Panc1 (cell line): ENCODE results near the gene TRPC4AP. TPM values are rescaled to one million over a fixed set of nuclear protein-coding genes. Genes with fewer than 3 reads are reported as not detected.

Experiments used
- ATAC-seq: fragments of 200-7000 bp; cut with Tn5 transposase; 2 replicates; pipeline ENCODE4 v1.9.1; 2020; ENCODE audit warnings: mild to moderate bottlenecking, moderate library complexity
- BruUV-seq: library from RNA; stranded (reverse); fragments of 400-500 nt; replicated peaks from 2 replicates; lab custom pipeline; 2021; lab: Mats Ljungman, UMichigan
- CTCF ChIA-PET: fragments of 300-600 bp; sonication (Branson Sonifier 250); formaldehyde crosslinking; loops from one replicate; lab custom pipeline; 2022; ENCODE audit warnings: antibody characterized with exemption; lab: Charles Lee
- POLR2A ChIA-PET: fragments of 300-600 bp; sonication (Branson Sonifier 250); formaldehyde crosslinking; loops from one replicate; lab custom pipeline; 2022; ENCODE audit warnings: antibody characterized with exemption; lab: Charles Lee
- DNase-seq: peaks from one replicate; pipeline ENCODE4 v3.0.0-alpha.2; 2010; ENCODE audit warnings: low read depth, low spot score
- H3K27ac ChIP-seq: 2 replicates; pipeline ENCODE4 v1.5.1; 2011; ENCODE audit warnings: mild to moderate bottlenecking, low read length, inconsistent platforms
- H3K27me3 ChIP-seq: fragments of 200-500 bp; sonication (Bioruptor generic); 2 replicates; pipeline ENCODE4 v1.6.0; 2014; ENCODE audit warnings: low read length, inconsistent platforms; ENCODE audit not compliant: control insufficient read depth, insufficient read depth
- H3K36me3 ChIP-seq: fragments of 200-500 bp; sonication (Bioruptor generic); 2 replicates; pipeline ENCODE4 v1.5.1; 2014; ENCODE audit warnings: inconsistent platforms, mild to moderate bottlenecking, low read length, moderate library complexity; ENCODE audit not compliant: control insufficient read depth, insufficient read depth
- H3K4me1 ChIP-seq: 2 replicates; pipeline ENCODE4 v1.5.1; 2011; ENCODE audit warnings: inconsistent platforms, mild to moderate bottlenecking, low read length, moderate library complexity; ENCODE audit not compliant: control insufficient read depth, insufficient read depth
- H3K4me3 ChIP-seq, 2 experiments: 2 replicates each; pipeline ENCODE4 v1.5.1; 2011 to 2012; ENCODE audit warnings: low read depth in 2 of 2, low read length in 2 of 2, mild to moderate bottlenecking in 2 of 2, inconsistent platforms in 1 of 2, moderate library complexity in 1 of 2
- H3K9me3 ChIP-seq: fragments of 200-500 bp; sonication (Bioruptor generic); 2 replicates; pipeline ENCODE4 v1.5.1; 2014; ENCODE audit warnings: low read depth, mild to moderate bottlenecking, inconsistent platforms, low read length, moderate library complexity; ENCODE audit not compliant: control insufficient read depth, insufficient read depth
- POLR2AphosphoS5 ChIP-seq: IDR thresholded peaks from 2 replicates; pipeline ENCODE4 v1.6.1; 2012; ENCODE audit warnings: mild to moderate bottlenecking, low read depth, low read length, moderate library complexity
- SIN3A ChIP-seq: IDR thresholded peaks from 2 replicates; pipeline ENCODE4 v1.6.1; 2012; ENCODE audit warnings: low read depth, mild to moderate bottlenecking, low read length, moderate library complexity, borderline replicate concordance; ENCODE audit not compliant: insufficient read depth
- TCF7L2 ChIP-seq: IDR thresholded peaks from 2 replicates; pipeline ENCODE4 v1.6.1; 2011; ENCODE audit warnings: mild to moderate bottlenecking, low read depth, low read length, inconsistent platforms
- in situ Hi-C: cut with HindIII; loops from 2 replicates; pipeline ENCODE4 v1.10.0; 2016; ENCODE audit warnings: low sequenced_read_pairs, low pct_unique_long_range_greater_than_20kb
- intact Hi-C: fragments of 100-400 bp; cut with micrococcal nuclease; formaldehyde crosslinking; loops from one replicate; pipeline ENCODE4 v1.10.0; 2022; ENCODE audit not compliant: unreplicated experiment
- total RNA-seq: library from RNA; stranded (reverse); gene quantifications from one replicate; pipeline ENCODE4 v1.2.1, GENCODE V29; 2021; ENCODE audit not compliant: unreplicated experiment
- TF ChIP-seq, protein P1 (sequence below), 2 experiments: IDR thresholded peaks; 2 replicates each; pipeline ENCODE4 v1.6.1; 2011 to 2012; ENCODE audit warnings: low read depth in 2 of 2, control low read depth in 1 of 2, low read length in 1 of 2, mild to moderate bottlenecking in 1 of 2, moderate library complexity in 1 of 2; ENCODE audit not compliant: insufficient read depth in 1 of 2
- TF ChIP-seq, protein P2 (sequence below): fragments of 450-650 bp; IDR thresholded peaks from 2 replicates; pipeline ENCODE4 v1.5.1; 2017; ENCODE audit warnings: mild to moderate bottlenecking

The TRPC4AP gene
- total RNA-seq, 1 experiment from 2014 or later, result 48.4 TPM

DNA sequence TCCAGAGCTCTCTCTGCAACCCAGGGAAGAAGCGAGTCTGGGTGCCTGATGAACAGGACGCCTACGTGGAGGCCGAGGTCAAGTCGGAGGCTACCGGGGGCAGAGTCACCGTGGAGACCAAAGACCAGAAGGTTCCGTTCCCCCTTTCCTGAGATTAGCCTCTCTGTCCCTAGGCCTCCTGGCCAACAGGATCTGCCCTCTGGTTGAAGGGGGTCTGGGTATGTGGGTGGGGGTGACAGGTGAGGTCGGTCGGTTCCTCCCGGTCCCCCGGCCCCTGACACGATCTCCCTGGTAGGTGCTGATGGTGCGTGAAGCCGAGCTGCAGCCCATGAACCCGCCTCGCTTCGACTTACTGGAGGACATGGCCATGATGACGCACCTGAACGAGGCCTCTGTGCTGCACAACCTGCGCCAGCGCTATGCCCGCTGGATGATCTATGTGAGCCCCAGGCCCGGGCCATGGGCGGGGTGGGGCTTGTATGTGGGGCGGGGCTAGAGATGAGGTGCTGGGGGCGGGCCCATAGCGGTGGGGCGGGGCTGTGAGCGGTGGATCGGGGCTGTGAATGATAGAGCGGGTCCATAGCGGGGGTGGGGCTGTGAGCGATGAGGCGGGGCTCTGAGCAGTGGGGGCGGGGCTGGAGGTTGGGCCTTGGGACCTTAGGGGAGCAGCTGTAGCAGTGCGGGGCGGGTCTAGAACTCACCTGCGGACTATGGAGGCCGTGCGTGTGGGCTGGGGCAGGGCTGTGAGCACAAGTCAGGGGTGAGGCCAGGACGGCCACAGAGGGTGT is 113.0 kb downstream of the TRPC4AP start:
- no peak overlapping the region for H3K27ac ChIP-seq
- no peaks in the 10 kb centered on the region for H3K9me3 ChIP-seq
- ChIA-PET POLR2A (no interaction called here), CTCF (no interaction called here)
- H3K4me1 ChIP-seq, result no peaks in the 10 kb centered on the region
- no peaks in the 10 kb centered on the region for H3K27me3 ChIP-seq
- BruUV-seq, result no TSS peak
- no peaks in the 10 kb centered on the region for H3K36me3 ChIP-seq
- DNase-seq (no peak), ATAC-seq (0 out of 2 replicates have a peak, but pooled peaks have one; percentile 42)
- intact Hi-C loops (no loop called here), in situ Hi-C loops (no loop called here)
- no peak overlapping the region for H3K4me3 ChIP-seq
- TF ChIP-seq, protein P1, sequence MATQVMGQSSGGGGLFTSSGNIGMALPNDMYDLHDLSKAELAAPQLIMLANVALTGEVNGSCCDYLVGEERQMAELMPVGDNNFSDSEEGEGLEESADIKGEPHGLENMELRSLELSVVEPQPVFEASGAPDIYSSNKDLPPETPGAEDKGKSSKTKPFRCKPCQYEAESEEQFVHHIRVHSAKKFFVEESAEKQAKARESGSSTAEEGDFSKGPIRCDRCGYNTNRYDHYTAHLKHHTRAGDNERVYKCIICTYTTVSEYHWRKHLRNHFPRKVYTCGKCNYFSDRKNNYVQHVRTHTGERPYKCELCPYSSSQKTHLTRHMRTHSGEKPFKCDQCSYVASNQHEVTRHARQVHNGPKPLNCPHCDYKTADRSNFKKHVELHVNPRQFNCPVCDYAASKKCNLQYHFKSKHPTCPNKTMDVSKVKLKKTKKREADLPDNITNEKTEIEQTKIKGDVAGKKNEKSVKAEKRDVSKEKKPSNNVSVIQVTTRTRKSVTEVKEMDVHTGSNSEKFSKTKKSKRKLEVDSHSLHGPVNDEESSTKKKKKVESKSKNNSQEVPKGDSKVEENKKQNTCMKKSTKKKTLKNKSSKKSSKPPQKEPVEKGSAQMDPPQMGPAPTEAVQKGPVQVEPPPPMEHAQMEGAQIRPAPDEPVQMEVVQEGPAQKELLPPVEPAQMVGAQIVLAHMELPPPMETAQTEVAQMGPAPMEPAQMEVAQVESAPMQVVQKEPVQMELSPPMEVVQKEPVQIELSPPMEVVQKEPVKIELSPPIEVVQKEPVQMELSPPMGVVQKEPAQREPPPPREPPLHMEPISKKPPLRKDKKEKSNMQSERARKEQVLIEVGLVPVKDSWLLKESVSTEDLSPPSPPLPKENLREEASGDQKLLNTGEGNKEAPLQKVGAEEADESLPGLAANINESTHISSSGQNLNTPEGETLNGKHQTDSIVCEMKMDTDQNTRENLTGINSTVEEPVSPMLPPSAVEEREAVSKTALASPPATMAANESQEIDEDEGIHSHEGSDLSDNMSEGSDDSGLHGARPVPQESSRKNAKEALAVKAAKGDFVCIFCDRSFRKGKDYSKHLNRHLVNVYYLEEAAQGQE (IDR thresholded peaks at IDR 0.05; ENCODE audit: insufficient read depth in 1 of 2, low read depth in 2 of 2, low read length in 1 of 2), result no peak
- TF ChIP-seq SIN3A, result no peak
- TF ChIP-seq POLR2AphosphoS5, result no peak
- TF ChIP-seq, protein P2, sequence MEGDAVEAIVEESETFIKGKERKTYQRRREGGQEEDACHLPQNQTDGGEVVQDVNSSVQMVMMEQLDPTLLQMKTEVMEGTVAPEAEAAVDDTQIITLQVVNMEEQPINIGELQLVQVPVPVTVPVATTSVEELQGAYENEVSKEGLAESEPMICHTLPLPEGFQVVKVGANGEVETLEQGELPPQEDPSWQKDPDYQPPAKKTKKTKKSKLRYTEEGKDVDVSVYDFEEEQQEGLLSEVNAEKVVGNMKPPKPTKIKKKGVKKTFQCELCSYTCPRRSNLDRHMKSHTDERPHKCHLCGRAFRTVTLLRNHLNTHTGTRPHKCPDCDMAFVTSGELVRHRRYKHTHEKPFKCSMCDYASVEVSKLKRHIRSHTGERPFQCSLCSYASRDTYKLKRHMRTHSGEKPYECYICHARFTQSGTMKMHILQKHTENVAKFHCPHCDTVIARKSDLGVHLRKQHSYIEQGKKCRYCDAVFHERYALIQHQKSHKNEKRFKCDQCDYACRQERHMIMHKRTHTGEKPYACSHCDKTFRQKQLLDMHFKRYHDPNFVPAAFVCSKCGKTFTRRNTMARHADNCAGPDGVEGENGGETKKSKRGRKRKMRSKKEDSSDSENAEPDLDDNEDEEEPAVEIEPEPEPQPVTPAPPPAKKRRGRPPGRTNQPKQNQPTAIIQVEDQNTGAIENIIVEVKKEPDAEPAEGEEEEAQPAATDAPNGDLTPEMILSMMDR, result no peak
- TF ChIP-seq TCF7L2, result no peak

DNA sequence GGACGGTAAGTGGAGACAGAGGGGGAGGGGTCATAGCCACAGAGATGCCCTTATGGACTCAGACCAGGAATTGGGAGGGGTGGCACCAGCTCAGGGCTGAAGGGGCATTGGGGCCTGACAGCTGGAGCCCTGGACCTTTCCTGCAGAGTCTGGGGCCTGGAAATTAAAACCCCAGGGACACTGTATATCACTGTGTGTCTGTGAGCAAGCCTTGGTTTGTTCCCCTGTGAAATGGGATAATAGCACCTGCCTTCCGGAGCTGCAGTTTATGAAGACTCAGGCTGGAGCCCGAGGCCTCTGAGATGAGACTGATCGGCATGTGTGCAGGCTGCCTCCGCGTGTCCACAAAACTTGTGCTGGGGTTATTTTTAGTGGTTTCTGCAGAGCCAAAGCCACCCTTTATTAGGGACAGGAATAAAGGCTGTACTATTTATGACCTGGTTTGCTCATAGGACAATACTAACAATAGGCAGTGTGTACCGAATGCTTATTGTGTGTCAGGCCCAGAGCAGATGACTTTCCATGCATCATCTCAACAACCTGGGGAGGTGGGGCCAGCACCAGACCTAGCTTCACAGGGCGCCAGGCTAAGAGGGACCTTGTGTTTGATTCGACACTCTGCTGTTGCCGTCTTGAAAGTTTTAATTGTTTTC is 114.4 kb downstream of the TRPC4AP start:
- no TSS peak for BruUV-seq
- no peaks in the 10 kb centered on the region for H3K4me1 ChIP-seq
- TF ChIP-seq SIN3A (no peak), POLR2AphosphoS5 (no peak)
- TF ChIP-seq, protein P2, result no peak
- no peak overlapping the region for H3K4me3 ChIP-seq
- H3K9me3 ChIP-seq, result no peaks in the 10 kb centered on the region
- intact Hi-C loops (no loop called here), in situ Hi-C loops (no loop called here)
- no peak overlapping the region for H3K27ac ChIP-seq
- ChIA-PET CTCF (no interaction called here), POLR2A (no interaction called here)
- DNase-seq, result no peak
- no peaks in the 10 kb centered on the region for H3K27me3 ChIP-seq
- no peak for ATAC-seq
- no peaks in the 10 kb centered on the region for H3K36me3 ChIP-seq
